ENCODE data around the gene TCF4.

The TCF4 gene

GRCh38 chr18:55539240-55539639 is 48.8 kb downstream of the TCF4 start:
- Histone ChIP-seq H3K9me3 (ENCODE audit: low read length) (peaks cover 6% of the 10 kb centered on the region), H3K27me3 (ENCODE audit: control insufficient read depth in 1 of 2, insufficient read depth in 2 of 2, low read length in 2 of 2) (no peaks in the 10 kb centered on the region), H3K4me1 (ENCODE audit: insufficient read depth, low read length) (peaks cover 11% of the 10 kb centered on the region), H3K36me3 (ENCODE audit: insufficient read depth, low read length) (no peaks in the 10 kb centered on the region), H3K4me3 (ENCODE audit: low read depth in 1 of 2, low read length in 2 of 2) (no peak overlapping the region), H3K27ac (ENCODE audit: low read depth, low read length) (no peak overlapping the region), H3K9ac (ENCODE audit: low read length) (no peak overlapping the region)

DNA sequence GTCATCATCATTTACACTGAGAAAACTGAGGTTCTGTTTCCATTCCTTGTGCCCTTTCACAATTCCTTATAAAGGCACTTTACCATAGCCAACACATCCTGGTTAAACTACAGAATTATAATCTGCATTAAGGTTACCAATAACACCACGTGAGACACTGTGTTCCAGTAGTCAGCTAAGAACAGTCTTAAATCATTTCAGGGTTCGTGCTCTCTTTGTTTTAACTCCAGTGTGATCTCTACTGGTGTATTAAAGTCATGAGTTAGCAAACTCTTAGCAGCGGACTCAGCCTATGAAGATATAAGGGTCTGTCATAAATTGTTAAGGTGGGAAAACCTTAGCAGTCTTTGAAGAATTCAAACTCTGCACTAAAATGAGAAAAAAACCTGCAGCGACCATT is 53.0 kb downstream of the TCF4 start:
- Histone ChIP-seq H3K36me3 (ENCODE audit: insufficient read depth, low read length) (no peaks in the 10 kb centered on the region), H3K27me3 (ENCODE audit: control insufficient read depth in 1 of 2, insufficient read depth in 2 of 2, low read length in 2 of 2) (no peaks in the 10 kb centered on the region), H3K27ac (ENCODE audit: low read depth, low read length) (no peak overlapping the region), H3K4me3 (ENCODE audit: low read depth in 1 of 2, low read length in 2 of 2) (no peak overlapping the region), H3K9ac (ENCODE audit: low read length) (no peak overlapping the region), H3K9me3 (ENCODE audit: low read length) (peaks cover 6% of the 10 kb centered on the region), H3K4me1 (ENCODE audit: insufficient read depth, low read length) (peaks cover 15% of the 10 kb centered on the region)

DNA sequence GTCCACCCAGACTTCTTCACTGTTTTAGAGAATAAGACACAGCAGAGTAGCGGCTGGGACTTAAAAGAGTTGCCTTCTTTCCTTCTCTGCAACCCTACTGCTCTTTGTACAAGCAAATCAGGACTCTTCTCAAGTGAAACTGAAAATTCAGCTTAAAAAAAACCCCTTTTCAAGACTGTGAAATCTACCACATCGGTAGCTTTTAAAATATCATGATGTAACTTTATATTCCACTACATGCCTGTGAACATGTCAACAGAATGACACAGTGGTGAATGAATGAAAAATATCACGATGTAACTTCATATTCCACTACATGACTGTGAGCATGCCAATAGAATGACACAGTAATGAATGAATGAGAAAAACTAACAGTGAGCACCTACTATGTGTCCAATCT is 53.4 kb downstream of the TCF4 start:
- Histone ChIP-seq H3K27ac (ENCODE audit: low read depth, low read length) (no peak overlapping the region), H3K27me3 (ENCODE audit: control insufficient read depth in 1 of 2, insufficient read depth in 2 of 2, low read length in 2 of 2) (no peaks in the 10 kb centered on the region), H3K4me1 (ENCODE audit: insufficient read depth, low read length) (peaks cover 15% of the 10 kb centered on the region), H3K4me3 (ENCODE audit: low read depth in 1 of 2, low read length in 2 of 2) (no peak overlapping the region), H3K9me3 (ENCODE audit: low read length) (peaks cover 5% of the 10 kb centered on the region), H3K36me3 (ENCODE audit: insufficient read depth, low read length) (no peaks in the 10 kb centered on the region), H3K9ac (ENCODE audit: low read length) (no peak overlapping the region)

- Histone ChIP-seq H3K9me3 (ENCODE audit: low read length) (no peaks in the 10 kb centered on the region), H3K27me3 (ENCODE audit: control insufficient read depth in 1 of 2, insufficient read depth in 2 of 2, low read length in 2 of 2) (no peaks in the 10 kb centered on the region), H3K4me1 (ENCODE audit: insufficient read depth, low read length) (peaks cover 11% of the 10 kb centered on the region), H3K27ac (ENCODE audit: low read depth, low read length) (no peak overlapping the region), H3K4me3 (ENCODE audit: low read depth in 1 of 2, low read length in 2 of 2) (no peak overlapping the region), H3K9ac (ENCODE audit: low read length) (no peak overlapping the region), H3K36me3 (ENCODE audit: insufficient read depth, low read length) (no peaks in the 10 kb centered on the region)
Observed at GRCh38 chr18:55530166-55530565, 57.8 kb downstream of the TCF4 start.

- no peak overlapping the region for H3K9ac ChIP-seq (ENCODE audit: low read length)
Observed at GRCh38 chr18:55529581-55529980, 58.4 kb downstream of the TCF4 start.

GRCh38 chr18:55525845-55526244 is 62.1 kb downstream of the TCF4 start:
- H3K9me3 ChIP-seq (ENCODE audit: low read length): no peaks in the 10 kb centered on the region
- H3K27me3 ChIP-seq (ENCODE audit: control insufficient read depth in 1 of 2, insufficient read depth in 2 of 2, low read length in 2 of 2): no peaks in the 10 kb centered on the region
- no peaks in the 10 kb centered on the region for H3K36me3 ChIP-seq (ENCODE audit: insufficient read depth, low read length)
- no peaks in the 10 kb centered on the region for H3K4me1 ChIP-seq (ENCODE audit: insufficient read depth, low read length)
- H3K9ac ChIP-seq (ENCODE audit: low read length): no peak overlapping the region
- no peak overlapping the region for H3K4me3 ChIP-seq (ENCODE audit: low read depth in 1 of 2, low read length in 2 of 2)
- H3K27ac ChIP-seq (ENCODE audit: low read depth, low read length): no peak overlapping the region

More at GRCh38 chr18:55529581-55529980, 58.4 kb downstream of the TCF4 start:
- no peak overlapping the region for H3K4me3 ChIP-seq (ENCODE audit: low read depth in 1 of 2, low read length in 2 of 2)
- no peaks in the 10 kb centered on the region for H3K27me3 ChIP-seq (ENCODE audit: control insufficient read depth in 1 of 2, insufficient read depth in 2 of 2, low read length in 2 of 2)
- no peaks in the 10 kb centered on the region for H3K9me3 ChIP-seq (ENCODE audit: low read length)
- peaks cover 5% of the 10 kb centered on the region for H3K4me1 ChIP-seq (ENCODE audit: insufficient read depth, low read length)
- no peak overlapping the region for H3K27ac ChIP-seq (ENCODE audit: low read depth, low read length)
- H3K36me3 ChIP-seq (ENCODE audit: insufficient read depth, low read length): no peaks in the 10 kb centered on the region

- no peaks in the 10 kb centered on the region for H3K27me3 ChIP-seq (ENCODE audit: control insufficient read depth in 1 of 2, insufficient read depth in 2 of 2, low read length in 2 of 2)
- no peaks in the 10 kb centered on the region for H3K4me1 ChIP-seq (ENCODE audit: insufficient read depth, low read length)
Observed at GRCh38 chr18:55524353-55525073, 63.5 kb downstream of the TCF4 start.

GRCh38 chr18:55523001-55523400 is 65.0 kb downstream of the TCF4 start:
- H3K27me3 ChIP-seq (ENCODE audit: control insufficient read depth in 1 of 2, insufficient read depth in 2 of 2, low read length in 2 of 2): no peaks in the 10 kb centered on the region

More at GRCh38 chr18:55524353-55525073, 63.5 kb downstream of the TCF4 start:
- no peaks in the 10 kb centered on the region for H3K9me3 ChIP-seq (ENCODE audit: low read length)
- H3K4me3 ChIP-seq (ENCODE audit: low read depth in 1 of 2, low read length in 2 of 2): no peak overlapping the region
- H3K9ac ChIP-seq (ENCODE audit: low read length): no peak overlapping the region
- H3K27ac ChIP-seq (ENCODE audit: low read depth, low read length): no peak overlapping the region
- no peaks in the 10 kb centered on the region for H3K36me3 ChIP-seq (ENCODE audit: insufficient read depth, low read length)

GRCh38 chr18:55522011-55522410 is 66.0 kb downstream of the TCF4 start:
- H3K27me3 ChIP-seq (ENCODE audit: control insufficient read depth in 1 of 2, insufficient read depth in 2 of 2, low read length in 2 of 2): no peaks in the 10 kb centered on the region
- no peak overlapping the region for H3K27ac ChIP-seq (ENCODE audit: low read depth, low read length)
- no peaks in the 10 kb centered on the region for H3K4me1 ChIP-seq (ENCODE audit: insufficient read depth, low read length)
- H3K4me3 ChIP-seq (ENCODE audit: low read depth in 1 of 2, low read length in 2 of 2): no peak overlapping the region
- no peaks in the 10 kb centered on the region for H3K9me3 ChIP-seq (ENCODE audit: low read length)
- no peak overlapping the region for H3K9ac ChIP-seq (ENCODE audit: low read length)
- no peaks in the 10 kb centered on the region for H3K36me3 ChIP-seq (ENCODE audit: insufficient read depth, low read length)

More at GRCh38 chr18:55523001-55523400, 65.0 kb downstream of the TCF4 start:
- Histone ChIP-seq H3K4me1 (ENCODE audit: insufficient read depth, low read length) (no peaks in the 10 kb centered on the region), H3K27ac (ENCODE audit: low read depth, low read length) (no peak overlapping the region), H3K9me3 (ENCODE audit: low read length) (no peaks in the 10 kb centered on the region), H3K4me3 (ENCODE audit: low read depth in 1 of 2, low read length in 2 of 2) (no peak overlapping the region), H3K36me3 (ENCODE audit: insufficient read depth, low read length) (no peaks in the 10 kb centered on the region), H3K9ac (ENCODE audit: low read length) (no peak overlapping the region)

GRCh38 chr18:55517055-55517454 is 70.9 kb downstream of the TCF4 start:
- Histone ChIP-seq H3K4me1 (ENCODE audit: insufficient read depth, low read length) (no peaks in the 10 kb centered on the region), H3K9me3 (ENCODE audit: low read length) (no peaks in the 10 kb centered on the region), H3K27me3 (ENCODE audit: control insufficient read depth in 1 of 2, insufficient read depth in 2 of 2, low read length in 2 of 2) (no peaks in the 10 kb centered on the region), H3K36me3 (ENCODE audit: insufficient read depth, low read length) (no peaks in the 10 kb centered on the region), H3K27ac (ENCODE audit: low read depth, low read length) (no peak overlapping the region), H3K9ac (ENCODE audit: low read length) (no peak overlapping the region), H3K4me3 (ENCODE audit: low read depth in 1 of 2, low read length in 2 of 2) (no peak overlapping the region)

DNA sequence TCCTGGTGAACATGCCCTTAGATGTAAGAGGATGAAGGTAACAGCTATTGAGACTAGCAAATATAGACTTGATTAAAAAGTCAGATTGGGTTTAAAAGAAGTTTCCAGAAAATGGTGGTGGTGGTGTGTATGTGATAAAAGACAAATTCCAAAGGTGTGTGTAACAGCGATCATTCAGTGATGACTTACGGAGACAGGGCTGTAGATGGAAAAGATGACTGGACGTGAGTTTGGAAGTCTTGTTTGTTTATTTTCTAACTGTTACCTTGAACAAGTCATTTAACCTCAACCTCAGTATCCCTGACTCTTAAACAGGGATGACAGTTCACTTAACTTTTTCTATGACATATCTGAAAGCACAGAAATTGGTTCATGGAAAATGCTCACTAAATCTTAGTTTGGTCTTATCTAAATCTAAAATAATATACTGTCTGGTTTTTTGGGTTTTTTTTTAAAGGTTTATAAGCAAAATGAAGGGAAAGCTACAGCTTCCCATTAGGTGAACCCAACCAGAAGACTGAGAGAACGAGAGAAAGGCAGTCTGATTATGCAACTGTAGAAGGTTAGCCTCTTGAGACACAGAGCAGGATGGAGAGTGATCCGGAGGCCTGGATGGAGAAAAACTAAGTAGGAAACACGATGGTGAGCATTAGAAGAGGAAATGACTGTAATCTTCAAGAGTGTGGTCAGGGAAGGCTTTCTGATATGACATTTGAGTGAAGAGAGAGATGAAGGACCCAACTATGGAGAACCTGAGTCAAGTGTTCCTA is 71.9 kb downstream of the TCF4 start:
- Histone ChIP-seq H3K27me3 (ENCODE audit: control insufficient read depth in 1 of 2, insufficient read depth in 2 of 2, low read length in 2 of 2) (no peaks in the 10 kb centered on the region), H3K27ac (ENCODE audit: low read depth, low read length) (no peak overlapping the region), H3K36me3 (ENCODE audit: insufficient read depth, low read length) (no peaks in the 10 kb centered on the region), H3K9ac (ENCODE audit: low read length) (no peak overlapping the region), H3K4me3 (ENCODE audit: low read depth in 1 of 2, low read length in 2 of 2) (no peak overlapping the region), H3K4me1 (ENCODE audit: insufficient read depth, low read length) (no peaks in the 10 kb centered on the region), H3K9me3 (ENCODE audit: low read length) (no peaks in the 10 kb centered on the region)

Data from muscle layer of colon (tissue), 2 donors.